Measurements from ENCODE around the gene LRRC25. TPM values are rescaled to one million over a fixed set of nuclear protein-coding genes. Genes with fewer than 3 reads are reported as not detected.

Gene LRRC25
- total and polyA plus RNA-seq, 8 donors = 0.98 to 11.2 (median 2.7) TPM; not detected in 2

DNA sequence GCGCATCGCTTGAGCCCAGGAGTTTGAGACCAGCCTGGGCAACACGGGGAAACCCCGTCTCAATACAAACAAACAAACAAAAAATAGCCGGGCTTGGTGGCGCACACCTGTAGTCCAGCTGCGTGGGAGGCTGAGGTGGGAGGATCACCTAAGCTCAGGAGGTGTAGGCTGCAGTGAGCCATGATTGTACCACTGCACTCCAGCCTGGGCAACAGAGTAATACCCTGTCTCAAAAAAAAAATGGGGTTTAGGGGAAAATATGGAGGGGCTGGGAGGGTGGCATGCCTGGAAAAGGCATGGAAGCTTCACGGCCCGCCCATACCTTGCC, 42.5 kb upstream of the LRRC25 start:
- intact Hi-C loops (cut with DNase I; ENCODE audit: low total_unique reads) = no loop called here
- Histone ChIP-seq H3K27ac (peak overlapping the region in 1 of 5 donors; percentile 1), H3K36me3 (peaks cover 14 to 35% (median 29%) of the 10 kb centered on the region in 4 donors), H3K27me3 (peaks cover 0 to 24% (median 0%) of the 10 kb centered on the region in 3 donors), H3K4me1 (peaks cover 30 to 46% (median 39%) of the 10 kb centered on the region in 4 donors), H3K4me3 (no peak overlapping the region), H3K9me3 (no peaks in the 10 kb centered on the region)
- 68 to 76% (median 72%) methylated on average over 9 of the region's 9 CpGs for WGBS, 5 donors
- no peak for DNase-seq
- TF ChIP-seq EP300 (IDR thresholded peaks at IDR 0.05) (no peak), POLR2AphosphoS5 (IDR thresholded peaks at IDR 0.05) (no peak), POLR2A (IDR thresholded peaks at IDR 0.05) (no peak)
- TF ChIP-seq, protein P1, sequence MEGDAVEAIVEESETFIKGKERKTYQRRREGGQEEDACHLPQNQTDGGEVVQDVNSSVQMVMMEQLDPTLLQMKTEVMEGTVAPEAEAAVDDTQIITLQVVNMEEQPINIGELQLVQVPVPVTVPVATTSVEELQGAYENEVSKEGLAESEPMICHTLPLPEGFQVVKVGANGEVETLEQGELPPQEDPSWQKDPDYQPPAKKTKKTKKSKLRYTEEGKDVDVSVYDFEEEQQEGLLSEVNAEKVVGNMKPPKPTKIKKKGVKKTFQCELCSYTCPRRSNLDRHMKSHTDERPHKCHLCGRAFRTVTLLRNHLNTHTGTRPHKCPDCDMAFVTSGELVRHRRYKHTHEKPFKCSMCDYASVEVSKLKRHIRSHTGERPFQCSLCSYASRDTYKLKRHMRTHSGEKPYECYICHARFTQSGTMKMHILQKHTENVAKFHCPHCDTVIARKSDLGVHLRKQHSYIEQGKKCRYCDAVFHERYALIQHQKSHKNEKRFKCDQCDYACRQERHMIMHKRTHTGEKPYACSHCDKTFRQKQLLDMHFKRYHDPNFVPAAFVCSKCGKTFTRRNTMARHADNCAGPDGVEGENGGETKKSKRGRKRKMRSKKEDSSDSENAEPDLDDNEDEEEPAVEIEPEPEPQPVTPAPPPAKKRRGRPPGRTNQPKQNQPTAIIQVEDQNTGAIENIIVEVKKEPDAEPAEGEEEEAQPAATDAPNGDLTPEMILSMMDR (IDR thresholded peaks at IDR 0.05) = no peak

DNA sequence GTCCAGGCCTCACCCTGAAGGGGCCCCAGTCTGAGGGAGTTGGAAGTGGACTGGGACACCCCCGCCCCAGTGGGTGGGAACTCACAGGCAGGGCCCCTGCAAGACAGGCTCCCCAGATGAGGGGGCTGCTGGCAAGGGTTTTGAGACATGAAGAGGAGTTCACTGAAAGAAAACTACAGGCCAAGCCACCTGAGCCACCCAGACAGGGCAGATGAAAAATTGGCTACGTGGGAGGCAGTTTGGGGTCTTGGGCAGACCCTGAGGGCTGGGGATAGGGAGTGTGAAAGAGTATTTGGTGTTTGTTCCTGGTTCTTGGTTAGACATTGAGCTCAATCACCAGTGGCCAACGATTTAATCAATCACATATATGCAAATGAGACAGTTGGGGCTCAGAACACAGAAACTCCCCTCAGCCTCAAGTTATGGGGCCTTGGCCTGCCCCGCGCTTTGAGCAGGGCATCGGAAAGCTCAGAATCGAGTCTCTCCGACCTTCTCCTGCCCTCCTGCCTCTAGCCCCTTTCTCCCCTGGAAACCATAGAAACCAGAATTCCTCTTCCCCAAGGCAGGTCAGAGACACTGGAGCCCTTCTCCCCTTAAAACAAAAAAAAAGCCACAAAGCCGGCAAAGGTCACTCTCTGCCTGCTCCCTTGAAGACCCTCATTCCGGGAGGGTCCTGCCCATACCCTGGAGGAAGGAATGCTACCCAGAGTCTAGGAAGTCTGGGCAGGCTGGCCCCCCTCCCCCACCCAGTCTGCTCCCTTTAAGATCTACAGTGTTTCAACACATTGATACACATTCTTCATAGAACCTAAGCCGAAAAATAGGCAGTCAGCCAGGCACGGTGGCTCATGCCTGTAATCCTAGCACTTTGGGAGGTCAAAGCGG, 41.8 kb upstream of the LRRC25 start:
- Histone ChIP-seq H3K4me1 (peaks cover 30 to 52% (median 42%) of the 10 kb centered on the region in 4 donors), H3K27me3 (peaks cover 0 to 24% (median 0%) of the 10 kb centered on the region in 3 donors), H3K4me3 (no peak overlapping the region), H3K9me3 (no peaks in the 10 kb centered on the region), H3K27ac (peak overlapping the region in 3 of 5 donors; percentile 58 to 79 (median 79)), H3K36me3 (peaks cover 8 to 32% (median 24%) of the 10 kb centered on the region in 4 donors)
- DNase-seq = peak in 1 of 2 donors; percentile 58
- 57 to 69% (median 66%) methylated on average over 13 of the region's 13 CpGs for WGBS, 5 donors
- TF ChIP-seq POLR2AphosphoS5 (IDR thresholded peaks at IDR 0.05) = no peak
- no peak for TF ChIP-seq EP300 (IDR thresholded peaks at IDR 0.05)
- TF ChIP-seq, protein P1 (IDR thresholded peaks at IDR 0.05) = no peak
- no peak for TF ChIP-seq POLR2A (IDR thresholded peaks at IDR 0.05)
- intact Hi-C loops (cut with DNase I; ENCODE audit: low total_unique reads) = no loop called here

DNA sequence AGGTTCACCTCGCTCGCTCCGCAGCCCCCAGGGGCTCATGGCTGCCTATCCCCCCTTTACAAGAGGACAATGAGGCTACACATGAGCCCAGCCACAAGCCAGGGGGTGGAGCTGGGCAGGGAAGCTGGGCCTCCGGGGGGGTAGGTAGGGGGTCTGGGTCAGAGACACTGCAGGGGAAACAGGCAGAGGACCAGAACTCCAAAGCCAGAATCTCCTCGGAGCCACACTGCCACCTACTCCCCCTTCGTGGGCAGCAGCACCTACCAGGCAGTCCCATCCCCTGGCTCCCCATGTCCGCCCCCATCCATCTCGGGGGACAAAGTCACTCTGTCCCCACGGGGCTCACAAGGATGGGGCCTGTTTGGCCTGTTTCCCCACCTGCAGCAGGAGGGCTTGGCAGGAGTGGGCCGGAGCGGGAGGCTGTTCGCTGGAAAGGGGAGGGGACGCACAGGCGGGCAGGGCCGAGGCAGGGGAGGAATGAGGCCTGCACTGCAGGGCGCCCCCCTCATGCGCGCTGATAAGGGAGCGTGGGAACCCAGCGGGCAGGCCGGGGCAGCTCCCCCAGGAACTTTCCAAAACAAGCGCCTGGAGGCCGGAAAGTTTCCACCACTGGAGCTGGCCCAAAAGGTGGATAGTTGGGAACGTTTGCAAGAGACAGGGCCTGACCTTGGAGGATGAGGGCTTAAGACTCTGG, 41.1 kb upstream of the LRRC25 start:
- DNase-seq = peak in 1 of 2 donors; percentile 85
- intact Hi-C loops (cut with DNase I; ENCODE audit: low total_unique reads) = no loop called here
- peaks cover 0 to 30% (median 0%) of the 10 kb centered on the region in 3 donors for H3K27me3 ChIP-seq
- H3K4me1 ChIP-seq = peaks cover 30 to 59% (median 48%) of the 10 kb centered on the region in 4 donors
- no peaks in the 10 kb centered on the region for H3K9me3 ChIP-seq
- 15 to 37% (median 19%) methylated on average over 21 to 24 of the region's 24 CpGs for WGBS, 5 donors
- H3K4me3 ChIP-seq = peak overlapping the region; percentile 50 to 76 (median 54)
- no peak for TF ChIP-seq POLR2AphosphoS5 (IDR thresholded peaks at IDR 0.05)
- TF ChIP-seq POLR2A (IDR thresholded peaks at IDR 0.05) = no peak
- TF ChIP-seq EP300 (IDR thresholded peaks at IDR 0.05) = no peak
- TF ChIP-seq, protein P1 (IDR thresholded peaks at IDR 0.05) = no peak
- H3K36me3 ChIP-seq = peaks cover under 1 to 24% (median 16%) of the 10 kb centered on the region in 4 donors
- H3K27ac ChIP-seq = peak overlapping the region in 4 of 5 donors; percentile 58 to 79 (median 71)
